ENCODE results near the gene VIP.

The VIP gene

DNA sequence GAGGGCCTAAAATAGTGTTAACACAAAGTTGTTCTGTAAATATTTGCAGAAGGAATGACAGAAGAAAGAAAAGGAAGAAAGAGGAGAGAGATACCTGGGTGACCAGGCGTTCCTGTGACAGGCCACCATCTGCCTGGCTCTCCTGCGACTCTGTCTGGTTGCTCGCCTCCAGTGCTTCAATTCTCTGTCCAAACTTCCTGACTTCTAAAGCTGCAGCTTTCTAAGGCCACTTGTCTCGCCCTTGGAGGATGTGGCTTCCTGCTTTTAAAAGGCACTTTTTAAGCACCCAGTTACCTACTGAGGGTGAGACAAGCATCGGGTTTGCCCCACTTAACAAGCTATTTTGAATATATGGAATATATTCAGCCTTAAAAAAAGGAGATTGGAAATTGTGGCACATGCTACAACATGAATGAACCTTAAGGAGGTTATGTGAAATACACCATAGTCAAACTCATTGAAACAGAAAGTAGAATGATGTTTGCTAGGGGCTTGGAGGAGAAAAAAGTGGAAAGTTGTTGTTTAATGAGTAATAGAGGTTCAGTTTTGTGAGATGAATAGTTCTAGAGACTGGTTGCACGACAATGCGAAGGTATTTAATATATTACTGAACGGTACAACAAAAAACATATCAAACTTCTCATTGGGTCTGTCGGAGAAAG, 32.8 kb downstream of the VIP start:
- no peak for DNase-seq (ENCODE audit: low read depth)

- DNase-seq (ENCODE audit: low read depth): no peak
Measured at GRCh38 chr6:152794696-152795095, 44.1 kb downstream of the VIP start.

GRCh38 chr6:152804150-152804549, 53.6 kb downstream of the VIP start:
- DNase-seq (ENCODE audit: low read depth): no peak
